GM12878 (cell line): ENCODE results near the gene SNX30. TPM values are rescaled to one million over a fixed set of nuclear protein-coding genes. Genes with fewer than 3 reads are reported as not detected.

Source experiments
- ATAC-seq: fragments of 200-7000 bp; cut with Tn5 transposase; 3 replicates; pipeline ENCODE4 v1.9.1; 2020; ENCODE audit warnings: mild to moderate bottlenecking, moderate library complexity
- BruUV-seq: library from RNA; stranded (reverse); fragments of 400-500 nt; replicated peaks from 2 replicates; lab custom pipeline; 2021; lab: Mats Ljungman, UMichigan
- CTCF ChIA-PET: fragments of 300-600 bp; sonication (Branson Sonifier 250); formaldehyde crosslinking; extraction: SDS; loops from one replicate; lab custom pipeline; 2021; ENCODE audit warnings: inconsistent platforms; lab: Yijun Ruan, JAX
- POLR2A ChIA-PET: fragments of 350-600 bp; formaldehyde crosslinking; extraction: SDS; loops from one replicate; lab custom pipeline; 2021; ENCODE audit warnings: inconsistent platforms; lab: Charles Lee
- RAD21 ChIA-PET: fragments of 300-600 bp; sonication (Branson Sonifier 250); formaldehyde crosslinking; loops from one replicate; lab custom pipeline; 2023; ENCODE audit warnings: antibody characterized with exemption; ENCODE audit not compliant: unreplicated experiment; lab: Charles Lee
- SMC1A ChIA-PET: fragments of 300-600 bp; sonication (Branson Sonifier 250); formaldehyde crosslinking; loops from one replicate; lab custom pipeline; 2023; ENCODE audit not compliant: unreplicated experiment, uncharacterized antibody; lab: Charles Lee
- DNase-seq: peaks from one replicate; pipeline ENCODE4 v3.0.0-alpha.2; 2011; ENCODE audit warnings: low read depth, low spot score
- FAIRE-seq: peaks from 3 replicates; lab custom pipeline; 2011; peaks lifted over from hg19 to GRCh38; lab: Jason Lieb, UNC
- H2AFZ ChIP-seq: 2 replicates; pipeline ENCODE4 v1.6.0; 2011; ENCODE audit warnings: low read depth, low read length, control low read depth; ENCODE audit not compliant: control insufficient read depth
- H3K27ac ChIP-seq: 2 replicates; pipeline ENCODE4 v1.5.1; 2011; ENCODE audit warnings: control low read depth; ENCODE audit not compliant: control insufficient read depth, insufficient read depth
- H3K27me3 ChIP-seq, 2 experiments: replicated peaks in 1 of 2; 2 replicates each; pipeline versions ENCODE4 v1.6.0 to v1.6.1; 2011; ENCODE audit warnings: low read length in 1 of 2; ENCODE audit not compliant: control insufficient read depth in 2 of 2, insufficient read depth in 2 of 2
- H3K36me3 ChIP-seq, 2 experiments: 2 replicates each; pipeline ENCODE4 v1.5.1; 2011; ENCODE audit warnings: low read length in 1 of 2; ENCODE audit not compliant: control insufficient read depth in 2 of 2, insufficient read depth in 2 of 2
- H3K4me1 ChIP-seq: 2 replicates; pipeline ENCODE4 v1.6.1; 2011; ENCODE audit warnings: mild to moderate bottlenecking, low read length, moderate library complexity, mixed read lengths; ENCODE audit not compliant: control insufficient read depth, insufficient read depth
- H3K4me2 ChIP-seq: 2 replicates; pipeline ENCODE4 v1.6.0; 2011; ENCODE audit warnings: control low read depth; ENCODE audit not compliant: control insufficient read depth, insufficient read depth
- H3K4me3 ChIP-seq: fragments of 200-600 bp; sonication (generic); 2 replicates; pipeline ENCODE4 v1.5.1; 2016
- H3K79me2 ChIP-seq: 2 replicates; pipeline ENCODE4 v1.6.0; 2011; ENCODE audit warnings: low read length; ENCODE audit not compliant: control insufficient read depth, insufficient read depth
- H3K9ac ChIP-seq: 2 replicates; pipeline ENCODE4 v1.8.0; 2011; ENCODE audit warnings: low read length, control low read depth, mixed read lengths; ENCODE audit not compliant: control insufficient read depth, insufficient read depth
- H3K9me3 ChIP-seq: replicated peaks from 3 replicates; pipeline ENCODE4 v1.5.1; 2011; ENCODE audit warnings: mild to moderate bottlenecking, low read length; ENCODE audit not compliant: control insufficient read depth, insufficient read depth
- H4K20me1 ChIP-seq: 2 replicates; pipeline ENCODE4 v1.6.0; 2011; ENCODE audit not compliant: control insufficient read depth, insufficient read depth
- CHD2 ChIP-seq: IDR thresholded peaks from 2 replicates; pipeline ENCODE4 v1.6.1; 2011; ENCODE audit warnings: low read depth, low read length, improper control_type of control experiment, borderline replicate concordance
- HCFC1 ChIP-seq: fragments of 150-350 bp; IDR thresholded peaks from 2 replicates; pipeline ENCODE4 v1.6.1; 2014; ENCODE audit warnings: low read length
- HDAC6 ChIP-seq: fragments of 200-600 bp; sonication (generic); IDR thresholded peaks from one replicate; pipeline ENCODE4 v1.8.0; 2017; ENCODE audit warnings: antibody characterized with exemption; ENCODE audit not compliant: unreplicated experiment
- IRF4 ChIP-seq: IDR thresholded peaks from 2 replicates; pipeline ENCODE4 v1.6.1; 2011; ENCODE audit warnings: low read depth, low read length
- JUND ChIP-seq: IDR thresholded peaks from 2 replicates; pipeline ENCODE4 v1.6.1; 2012; ENCODE audit warnings: low read depth, mild to moderate bottlenecking, low read length, improper control_type of control experiment, moderate library complexity
- MAX ChIP-seq: IDR thresholded peaks from 2 replicates; pipeline ENCODE4 v1.6.1; 2012; ENCODE audit warnings: low read depth, low read length, improper control_type of control experiment
- MEF2B ChIP-seq: fragments of 450-650 bp; IDR thresholded peaks from 2 replicates; pipeline ENCODE4 v1.6.1; 2018; ENCODE audit warnings: mild to moderate bottlenecking, moderate library complexity; ENCODE audit not compliant: partially characterized antibody, poor library complexity, severe bottlenecking
- MTA2 ChIP-seq: fragments of 450-650 bp; IDR thresholded peaks from 2 replicates; pipeline ENCODE4 v1.6.1; 2016; ENCODE audit warnings: low read depth, mild to moderate bottlenecking, moderate library complexity
- NFXL1 ChIP-seq: fragments of 450-650 bp; IDR thresholded peaks from 2 replicates; pipeline ENCODE4 v1.6.1; 2017; ENCODE audit warnings: antibody characterized with exemption, mild to moderate bottlenecking, borderline replicate concordance
- NFYA ChIP-seq: IDR thresholded peaks from 2 replicates; pipeline ENCODE4 v1.6.1; 2011; ENCODE audit warnings: low read depth, mild to moderate bottlenecking, low read length, improper control_type of control experiment, borderline replicate concordance
- POU2F2 ChIP-seq: IDR thresholded peaks from 3 replicates; pipeline ENCODE4 v1.6.1; 2011; ENCODE audit warnings: low read depth, mild to moderate bottlenecking, low read length, borderline replicate concordance
- RB1 ChIP-seq: fragments of 450-650 bp; formaldehyde crosslinking; IDR thresholded peaks from 2 replicates; pipeline ENCODE4 v1.6.1; 2017; ENCODE audit warnings: mild to moderate bottlenecking, borderline replicate concordance
- RELA ChIP-seq: fragments of 450-650 bp; IDR thresholded peaks from 2 replicates; pipeline ENCODE4 v1.8.0; 2014; ENCODE audit warnings: borderline replicate concordance; ENCODE audit not compliant: partially characterized antibody
- SMARCA5 ChIP-seq: fragments of 450-650 bp; IDR thresholded peaks from 2 replicates; pipeline ENCODE4 v1.6.1; 2017; ENCODE audit warnings: mild to moderate bottlenecking
- SMC3 ChIP-seq: IDR thresholded peaks from 2 replicates; pipeline ENCODE4 v1.6.1; 2011; ENCODE audit warnings: low read length, improper control_type of control experiment, borderline replicate concordance
- STAT3 ChIP-seq: IDR thresholded peaks from 2 replicates; pipeline ENCODE4 v1.6.1; 2011; ENCODE audit warnings: low read depth, low read length, improper control_type of control experiment
- TCF3 ChIP-seq: IDR thresholded peaks from 2 replicates; pipeline ENCODE4 v1.6.1; 2012; ENCODE audit warnings: low read depth, mild to moderate bottlenecking, low read length, borderline replicate concordance; ENCODE audit not compliant: insufficient read depth
- WGBS: methylation state at CpG from one replicate; pipeline ENCODE4 v1.1.6; 2016; ENCODE audit warnings: low lambda C conversion rate; ENCODE audit not compliant: insufficient replicate concordance, insufficient coverage; ENCODE audit errors: missing lambda C conversion rate; 5-methylcytosine and 5-hydroxymethylcytosine counted together
- in situ Hi-C: fragments of 300-500 bp; cut with MboI; formaldehyde crosslinking; loops from 9 replicates; pipeline ENCODE4 v1.14.3; 2018; ENCODE audit warnings: mixed read lengths
- intact Hi-C: fragments of 100-400 bp; cut with micrococcal nuclease; formaldehyde crosslinking; loops from one replicate; pipeline ENCODE4 v1.14.2; 2022; ENCODE audit not compliant: unreplicated experiment
- polyA plus RNA-seq, 11 experiments: library from polyadenylated mRNA; depleted of rRNA in 4 of 11; unstranded in 6 of 11; stranded (reverse) in 5 of 11; fragments of >200 nt; fragmentation: Nextera tagmentation in 4 of 11; fragmentation: Illumina TruSeq in 1 of 11; extraction: Ambion mirVana in 4 of 11; extraction: Trizol in 1 of 11; gene quantifications; 1 replicate in 1 of 11; 2 replicates in 10 of 11; pipeline versions ENCODE4 v1.2.1 to v1.2.3, GENCODE V29; 2011 to 2016; ENCODE audit warnings: inconsistent platforms in 2 of 11, missing spikeins in 2 of 11, low read depth in 1 of 11
- total RNA-seq, 4 experiments: library from RNA; depleted of rRNA in 3 of 4; stranded (reverse); fragments of >200 nt in 3 of 4; fragmentation: Illumina TruSeq in 1 of 4; extraction: Trizol in 1 of 4; gene quantifications; 2 replicates each; pipeline versions ENCODE4 v1.2.1 to v1.2.3, GENCODE V29; 2013 to 2021
- TF ChIP-seq, protein P1 (sequence below): fragments of 450-650 bp; IDR thresholded peaks from 2 replicates; pipeline ENCODE4 v1.6.1; 2016; ENCODE audit warnings: mild to moderate bottlenecking

The SNX30 gene
- total and polyA plus RNA-seq, 10 of the 15 experiments (the other 5 are each of a cell fraction or from before 2014, with no cell fraction given), result 0.53 to 4.0 (median 1.5) TPM

DNA sequence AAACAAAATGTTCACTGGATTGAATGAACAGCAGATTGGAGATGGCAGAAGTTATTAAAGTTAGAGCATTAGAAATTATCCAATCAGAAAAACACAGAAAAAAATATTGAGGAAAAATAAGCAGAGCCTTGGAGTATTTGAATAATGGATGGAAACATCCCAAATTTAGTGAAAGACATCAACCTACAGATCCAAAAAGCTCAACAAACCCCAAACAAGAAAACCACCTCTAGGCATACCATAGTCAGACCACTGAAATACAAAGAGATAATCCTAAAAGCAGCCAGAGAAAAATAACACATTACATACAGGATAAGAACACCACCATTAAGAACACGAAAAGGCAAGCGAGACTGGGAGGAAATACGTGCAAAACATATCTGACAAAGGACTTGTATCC lies 37.9 kb upstream of the SNX30 start (continued):
- TF ChIP-seq MTA2 (no peak), TCF3 (no peak), MEF2B (no peak), HDAC6 (no peak), RB1 (no peak), NFXL1 (no peak), HCFC1 (no peak)
- TF ChIP-seq, protein P1, sequence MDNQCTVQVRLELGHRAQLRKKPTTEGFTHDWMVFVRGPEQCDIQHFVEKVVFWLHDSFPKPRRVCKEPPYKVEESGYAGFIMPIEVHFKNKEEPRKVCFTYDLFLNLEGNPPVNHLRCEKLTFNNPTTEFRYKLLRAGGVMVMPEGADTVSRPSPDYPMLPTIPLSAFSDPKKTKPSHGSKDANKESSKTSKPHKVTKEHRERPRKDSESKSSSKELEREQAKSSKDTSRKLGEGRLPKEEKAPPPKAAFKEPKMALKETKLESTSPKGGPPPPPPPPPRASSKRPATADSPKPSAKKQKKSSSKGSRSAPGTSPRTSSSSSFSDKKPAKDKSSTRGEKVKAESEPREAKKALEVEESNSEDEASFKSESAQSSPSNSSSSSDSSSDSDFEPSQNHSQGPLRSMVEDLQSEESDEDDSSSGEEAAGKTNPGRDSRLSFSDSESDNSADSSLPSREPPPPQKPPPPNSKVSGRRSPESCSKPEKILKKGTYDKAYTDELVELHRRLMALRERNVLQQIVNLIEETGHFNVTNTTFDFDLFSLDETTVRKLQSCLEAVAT, result no peak

GRCh38 chr9:112717661-112718331 lies 32.8 kb upstream of the SNX30 start, which contains the start of gene INIP:
Gene INIP (minus strand): TSS chr9:112718117. CDS start chr9:112716485, 1,632 bp downstream.
- Histone ChIP-seq H3K27me3 (no peaks in the 10 kb centered on the region), H3K4me2 (peak within 1 kb of the TSS; percentile 64), H3K4me3 (peak within 1 kb of the TSS; percentile 82), H3K79me2 (peaks cover 12% of the 10 kb centered on the region), H2AFZ (peak within 1 kb of the TSS; percentile 90), H3K9ac (peak within 1 kb of the TSS; percentile 85), H3K9me3 (no peaks in the 10 kb centered on the region; the same call in 1 of the 3 replicates), H3K4me1 (peaks cover 17% of the 10 kb centered on the region), H3K36me3 (no peaks in the 10 kb centered on the region; a peak in 1 of 4 replicates), H4K20me1 (no peaks in the 10 kb centered on the region), H3K27ac (peak within 1 kb of the TSS; percentile 69)
- in situ Hi-C loops (no loop called here), intact Hi-C loops (loop anchor here (5.0 to 10.0 kb wide), 4 partner anchors 75 to 623 kb away; no protein-coding TSS in a partner anchor)
- TSS peak; percentile 93 for BruUV-seq
- ChIA-PET SMC1A (interaction anchor here (0.6 to 3.2 kb wide), 6 partner anchors 29 to 937 kb away, joined by 3 to 10 read pairs (median 3); no protein-coding TSS in a partner anchor), POLR2A (interaction anchor here (0.6 to 1.8 kb wide), 8 partner anchors 10 to 1242 kb away, joined by 3 to 7 read pairs (median 4); partner anchors contain the start of genes HSDL2 and KIAA1958), RAD21 (interaction anchor here (0.6 to 4.5 kb wide), 9 partner anchors 8 to 643 kb away, joined by 3 to 15 read pairs (median 4); partner anchors contain the start of gene HSDL2), CTCF (interaction anchor here (0.6 to 2.8 kb wide), 13 partner anchors 10 to 639 kb away, joined by 3 to 20 read pairs (median 4); no protein-coding TSS in a partner anchor)
- DNase-seq (peak; percentile 87), FAIRE-seq (peak; percentile 89), ATAC-seq (peak; percentile 94)
- under 1% methylated on average over 47 of the region's 51 CpGs for WGBS
- TF ChIP-seq IRF4, result no peak
- TF ChIP-seq JUND, result no peak
- no peak for TF ChIP-seq STAT3
- no peak for TF ChIP-seq TCF3
- peak; percentile 31; the same call in 1 of the 2 replicates for TF ChIP-seq SMC3
- TF ChIP-seq POU2F2, result peak; percentile 46; the same call in 1 of the 3 replicates
- 0 out of 2 replicates have a peak, but pooled peaks have one; percentile 21 for TF ChIP-seq SMARCA5
- TF ChIP-seq NFYA, result no peak
- peak; percentile 83 for TF ChIP-seq CHD2
- peak; percentile 73 for TF ChIP-seq RELA
- TF ChIP-seq MAX, result no peak
